HCT116 (cell line): ENCODE data around the gene FGF1. TPM values are rescaled to one million over a fixed set of nuclear protein-coding genes. Genes with fewer than 3 reads are reported as not detected.

Source experiments
- ATAC-seq: fragments of 200-7000 bp; cut with Tn5 transposase; 2 replicates; pipeline ENCODE4 v1.9.1; 2020; ENCODE audit warnings: mild to moderate bottlenecking, moderate library complexity
- BruUV-seq: library from RNA; stranded (reverse); fragments of 400-500 nt; replicated peaks from 2 replicates; lab custom pipeline; 2021; lab: Mats Ljungman, UMichigan
- CTCF ChIA-PET: fragments of 300-600 bp; sonication (Branson Sonifier 250); formaldehyde crosslinking; loops from one replicate; lab custom pipeline; 2021; ENCODE audit warnings: antibody characterized with exemption; lab: Charles Lee
- POLR2A ChIA-PET: fragments of 300-600, 350-600 bp; sonication (Branson Sonifier 250); formaldehyde crosslinking; loops from one replicate; lab custom pipeline; 2021; ENCODE audit warnings: antibody characterized with exemption; lab: Charles Lee
- RAD21 ChIA-PET, 2 experiments: fragments of 300-600 bp; sonication (Branson Sonifier 250); formaldehyde crosslinking; loops; one replicate each; lab custom pipeline; 2023; ENCODE audit warnings: low total read pairs in 2 of 2; ENCODE audit not compliant: uncharacterized antibody in 2 of 2, unreplicated experiment in 2 of 2, low non-redundant PET in 1 of 2; lab: Charles Lee
- DNase-seq: peaks from one replicate; pipeline ENCODE4 v3.0.0-alpha.2; 2010; ENCODE audit warnings: low read depth, low spot score
- H2AFZ ChIP-seq: fragments of 200-600 bp; shearing (Covaris generic), sonication (generic); 2 replicates; pipeline ENCODE4 v1.6.1; 2017; ENCODE audit warnings: low read depth, mixed run types, mixed read lengths, antibody characterized with exemption, low read length; ENCODE audit not compliant: poor library complexity, severe bottlenecking
- H3K27ac ChIP-seq: 2 replicates; pipeline ENCODE4 v1.5.1; 2012; ENCODE audit warnings: low read depth, low read length
- H3K27me3 ChIP-seq: fragments of 200-600 bp; sonication (generic); 2 replicates; pipeline ENCODE4 v1.6.1; 2016; ENCODE audit warnings: mixed run types, low read length, mixed read lengths; ENCODE audit not compliant: insufficient read depth
- H3K36me3 ChIP-seq, 2 experiments: fragments of 200-500 bp in 1 of 2; fragments of 200-600 bp in 1 of 2; sonication (Bioruptor generic) in 1 of 2; sonication (generic) in 1 of 2; 2 replicates each; pipeline versions ENCODE4 v1.5.1 to v1.6.1; 2014 to 2016; ENCODE audit warnings: low read length in 2 of 2, inconsistent platforms in 1 of 2, mixed read lengths in 1 of 2, mixed run types in 1 of 2; ENCODE audit not compliant: insufficient read depth in 2 of 2, control insufficient read depth in 1 of 2
- H3K4me1 ChIP-seq, 2 experiments: fragments of 200-600 bp in 1 of 2; sonication (generic) in 1 of 2; 2 replicates each; pipeline versions ENCODE4 v1.5.1 to v1.6.1; 2012 to 2017; ENCODE audit warnings: low read length in 2 of 2, inconsistent platforms in 1 of 2, mild to moderate bottlenecking in 1 of 2, mixed read lengths in 1 of 2, mixed run types in 1 of 2, moderate library complexity in 1 of 2; ENCODE audit not compliant: insufficient read depth in 2 of 2, control insufficient read depth in 1 of 2
- H3K4me2 ChIP-seq: fragments of 200-600 bp; sonication (generic); 2 replicates; pipeline ENCODE4 v1.6.1; 2017; ENCODE audit warnings: mixed run types, low read length, mixed read lengths
- H3K4me3 ChIP-seq, 2 experiments: fragments of 200-600 bp in 1 of 2; sonication (generic) in 1 of 2; replicated peaks in 1 of 2; 2 replicates each; pipeline ENCODE4 v1.5.1; 2011 to 2016; ENCODE audit warnings: low read length in 2 of 2, control low read depth in 1 of 2, low read depth in 1 of 2, mild to moderate bottlenecking in 1 of 2, mixed read lengths in 1 of 2, mixed run types in 1 of 2
- H3K79me2 ChIP-seq: fragments of 200-600 bp; sonication (generic); 2 replicates; pipeline ENCODE4 v1.6.1; 2017; ENCODE audit warnings: mild to moderate bottlenecking, mixed run types, low read length, moderate library complexity, mixed read lengths; ENCODE audit not compliant: insufficient read depth
- H3K9ac ChIP-seq: fragments of 200-600 bp; sonication (generic); 2 replicates; pipeline ENCODE4 v1.6.1; 2016; ENCODE audit warnings: low read length, mixed read lengths
- H3K9me2 ChIP-seq: fragments of 200-600 bp; sonication (generic), shearing (Covaris generic); 2 replicates; pipeline ENCODE4 v1.6.1; 2017; ENCODE audit warnings: mixed run types, mild to moderate bottlenecking, moderate library complexity; ENCODE audit not compliant: insufficient read depth
- H3K9me3 ChIP-seq, 2 experiments: fragments of 200-500 bp in 1 of 2; fragments of 200-600 bp in 1 of 2; sonication (Bioruptor generic) in 1 of 2; sonication (generic) in 1 of 2; 2 replicates each; pipeline ENCODE4 v1.6.1; 2014 to 2017; ENCODE audit warnings: low read length in 2 of 2, mixed read lengths in 2 of 2, inconsistent platforms in 1 of 2, low read depth in 1 of 2, mild to moderate bottlenecking in 1 of 2, mixed run types in 1 of 2, moderate library complexity in 1 of 2; ENCODE audit not compliant: control insufficient read depth in 1 of 2, insufficient read depth in 1 of 2
- H4K20me1 ChIP-seq: fragments of 200-600 bp; sonication (generic), shearing (Covaris generic); 2 replicates; pipeline ENCODE4 v1.6.1; 2017; ENCODE audit warnings: mixed run types, mild to moderate bottlenecking, moderate library complexity; ENCODE audit not compliant: insufficient read depth
- CBX3 ChIP-seq: IDR thresholded peaks from 2 replicates; pipeline ENCODE4 v1.6.1; 2012; ENCODE audit warnings: low read depth
- POLR2A ChIP-seq: IDR thresholded peaks from 2 replicates; pipeline ENCODE4 v1.7.0; 2011; ENCODE audit warnings: borderline replicate concordance; ENCODE audit not compliant: insufficient read depth, insufficient read length; ENCODE audit errors: extremely low read depth
- POLR2AphosphoS5 ChIP-seq: IDR thresholded peaks from 2 replicates; pipeline ENCODE4 v1.6.1; 2011; ENCODE audit warnings: mild to moderate bottlenecking, low read depth, low read length, moderate library complexity
- SIN3A ChIP-seq: IDR thresholded peaks from 2 replicates; pipeline ENCODE4 v1.6.1; 2012; ENCODE audit warnings: low read depth
- SP1 ChIP-seq: IDR thresholded peaks from 2 replicates; pipeline ENCODE4 v1.6.1; 2012; ENCODE audit warnings: low read depth
- TCF7L2 ChIP-seq: IDR thresholded peaks from 2 replicates; pipeline ENCODE4 v1.7.0; 2011; ENCODE audit warnings: borderline replicate concordance, inconsistent platforms; ENCODE audit not compliant: insufficient read depth, insufficient read length; ENCODE audit errors: extremely low read depth
- ZFX ChIP-seq: fragments of 450-650 bp; IDR thresholded peaks from 2 replicates; pipeline ENCODE4 v1.6.1; 2017
- intact Hi-C: fragments of 100-400 bp; cut with micrococcal nuclease; formaldehyde crosslinking; loops from 2 replicates; pipeline ENCODE4 v1.10.0; 2022
- total RNA-seq: library from RNA; stranded (reverse); gene quantifications from one replicate; pipeline ENCODE4 v1.2.1, GENCODE V29; 2021; ENCODE audit not compliant: unreplicated experiment
- TF ChIP-seq, protein P1 (sequence below): IDR thresholded peaks from 2 replicates; pipeline ENCODE4 v1.6.1; 2012
- TF ChIP-seq, protein P2 (sequence below): IDR thresholded peaks from 2 replicates; pipeline ENCODE4 v1.6.1; 2012; ENCODE audit warnings: low read depth
- TF ChIP-seq, protein P3 (sequence below): IDR thresholded peaks from 2 replicates; pipeline ENCODE4 v1.6.1; 2012

The FGF1 gene
- total RNA-seq, 1 experiment from 2014 or later: not detected

DNA sequence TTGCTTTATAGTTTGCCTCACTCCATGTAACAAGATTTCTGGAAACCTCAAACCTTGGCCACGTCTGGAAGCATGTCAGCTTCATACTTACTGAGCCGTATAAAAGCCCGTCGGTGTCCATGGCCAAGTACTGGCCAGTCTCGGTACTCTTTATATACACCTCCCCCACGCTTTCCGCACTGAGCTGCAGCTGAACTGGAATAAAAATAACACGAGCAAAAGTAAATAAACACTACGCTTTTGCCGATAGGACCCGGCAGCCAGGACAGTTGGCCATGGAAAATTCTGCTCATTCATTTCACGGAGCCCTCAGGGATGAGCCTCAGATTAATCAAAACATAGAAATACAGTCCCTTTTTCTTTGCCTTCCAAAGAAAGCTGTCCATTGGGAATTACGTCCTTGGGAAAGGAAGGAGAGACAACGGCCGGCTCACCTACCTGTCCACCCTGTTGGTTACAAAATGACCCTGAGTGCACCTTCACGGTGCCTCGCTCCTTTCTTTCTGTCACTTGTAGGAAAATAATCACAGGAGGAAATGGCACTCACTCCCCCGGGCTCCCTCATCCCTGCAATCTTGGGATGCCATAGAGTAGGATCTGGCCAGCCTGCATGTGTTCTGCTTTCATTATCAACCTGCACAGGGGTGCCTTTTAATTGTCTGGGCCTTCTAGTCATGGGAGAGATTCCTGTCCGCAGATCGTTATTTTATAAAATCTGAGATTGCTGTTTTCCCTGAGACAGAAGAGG is 85.1 kb downstream of the FGF1 start:
- no TSS peak for BruUV-seq
- no peak for TF ChIP-seq ZFX
- H3K36me3 ChIP-seq: no peaks in the 10 kb centered on the region
- H3K9me2 ChIP-seq: no peaks in the 10 kb centered on the region
- H3K9ac ChIP-seq: no peak overlapping the region
- H3K4me2 ChIP-seq: 0 out of 2 replicates have a peak overlapping the region, but pooled peaks have one; percentile 4
- intact Hi-C loops: no loop called here
- ChIA-PET RAD21 (no interaction called here), POLR2A (no interaction called here), CTCF (interaction anchor here (1.0 to 1.3 kb wide), 2 partner anchors 11 to 26 kb away, joined by 3 to 4 read pairs; no protein-coding TSS in a partner anchor)
- no peak for ATAC-seq
- no peak for DNase-seq
- no peak overlapping the region for H2AFZ ChIP-seq
- no peaks in the 10 kb centered on the region for H4K20me1 ChIP-seq
- no peaks in the 10 kb centered on the region for H3K79me2 ChIP-seq
- H3K4me1 ChIP-seq: peaks cover 18 to 52% of the 10 kb centered on the region in 2 experiments
- H3K9me3 ChIP-seq: no peaks in the 10 kb centered on the region
- no peaks in the 10 kb centered on the region for H3K27me3 ChIP-seq
- H3K27ac ChIP-seq: no peak overlapping the region
- H3K4me3 ChIP-seq: no peak overlapping the region

GRCh38 chr5:142600092-142600491 is 85.8 kb downstream of the FGF1 start:
- BruUV-seq: no TSS peak
- no peaks in the 10 kb centered on the region for H3K36me3 ChIP-seq

More at GRCh38 chr5:142600092-142600491, 85.8 kb downstream of the FGF1 start:
- Histone ChIP-seq H4K20me1 (no peaks in the 10 kb centered on the region), H3K9me3 (no peaks in the 10 kb centered on the region), H3K9ac (no peak overlapping the region), H3K4me1 (peaks cover 18 to 52% of the 10 kb centered on the region in 2 experiments), H3K4me2 (no peak overlapping the region), H3K27ac (no peak overlapping the region), H3K9me2 (no peaks in the 10 kb centered on the region), H3K27me3 (no peaks in the 10 kb centered on the region), H3K79me2 (no peaks in the 10 kb centered on the region), H3K4me3 (no peak overlapping the region), H2AFZ (no peak overlapping the region)
- POLR2A ChIA-PET: no interaction called here
- RAD21 ChIA-PET: no interaction called here
- intact Hi-C loops: no loop called here
- CTCF ChIA-PET: interaction anchor here (1.2 kb wide), 1 partner anchor 55 kb away, joined by 3 read pairs; no protein-coding TSS in a partner anchor
- DNase-seq (no peak), ATAC-seq (no peak)
- TF ChIP-seq SIN3A: no peak
- TF ChIP-seq, protein P1, sequence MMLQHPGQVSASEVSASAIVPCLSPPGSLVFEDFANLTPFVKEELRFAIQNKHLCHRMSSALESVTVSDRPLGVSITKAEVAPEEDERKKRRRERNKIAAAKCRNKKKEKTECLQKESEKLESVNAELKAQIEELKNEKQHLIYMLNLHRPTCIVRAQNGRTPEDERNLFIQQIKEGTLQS: no peak
- TF ChIP-seq, protein P2, sequence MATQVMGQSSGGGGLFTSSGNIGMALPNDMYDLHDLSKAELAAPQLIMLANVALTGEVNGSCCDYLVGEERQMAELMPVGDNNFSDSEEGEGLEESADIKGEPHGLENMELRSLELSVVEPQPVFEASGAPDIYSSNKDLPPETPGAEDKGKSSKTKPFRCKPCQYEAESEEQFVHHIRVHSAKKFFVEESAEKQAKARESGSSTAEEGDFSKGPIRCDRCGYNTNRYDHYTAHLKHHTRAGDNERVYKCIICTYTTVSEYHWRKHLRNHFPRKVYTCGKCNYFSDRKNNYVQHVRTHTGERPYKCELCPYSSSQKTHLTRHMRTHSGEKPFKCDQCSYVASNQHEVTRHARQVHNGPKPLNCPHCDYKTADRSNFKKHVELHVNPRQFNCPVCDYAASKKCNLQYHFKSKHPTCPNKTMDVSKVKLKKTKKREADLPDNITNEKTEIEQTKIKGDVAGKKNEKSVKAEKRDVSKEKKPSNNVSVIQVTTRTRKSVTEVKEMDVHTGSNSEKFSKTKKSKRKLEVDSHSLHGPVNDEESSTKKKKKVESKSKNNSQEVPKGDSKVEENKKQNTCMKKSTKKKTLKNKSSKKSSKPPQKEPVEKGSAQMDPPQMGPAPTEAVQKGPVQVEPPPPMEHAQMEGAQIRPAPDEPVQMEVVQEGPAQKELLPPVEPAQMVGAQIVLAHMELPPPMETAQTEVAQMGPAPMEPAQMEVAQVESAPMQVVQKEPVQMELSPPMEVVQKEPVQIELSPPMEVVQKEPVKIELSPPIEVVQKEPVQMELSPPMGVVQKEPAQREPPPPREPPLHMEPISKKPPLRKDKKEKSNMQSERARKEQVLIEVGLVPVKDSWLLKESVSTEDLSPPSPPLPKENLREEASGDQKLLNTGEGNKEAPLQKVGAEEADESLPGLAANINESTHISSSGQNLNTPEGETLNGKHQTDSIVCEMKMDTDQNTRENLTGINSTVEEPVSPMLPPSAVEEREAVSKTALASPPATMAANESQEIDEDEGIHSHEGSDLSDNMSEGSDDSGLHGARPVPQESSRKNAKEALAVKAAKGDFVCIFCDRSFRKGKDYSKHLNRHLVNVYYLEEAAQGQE: no peak
- no peak for TF ChIP-seq POLR2A
- TF ChIP-seq ZFX: no peak
- TF ChIP-seq SP1: no peak
- TF ChIP-seq, protein P3, sequence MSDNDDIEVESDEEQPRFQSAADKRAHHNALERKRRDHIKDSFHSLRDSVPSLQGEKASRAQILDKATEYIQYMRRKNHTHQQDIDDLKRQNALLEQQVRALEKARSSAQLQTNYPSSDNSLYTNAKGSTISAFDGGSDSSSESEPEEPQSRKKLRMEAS: no peak
- TF ChIP-seq TCF7L2: no peak
- TF ChIP-seq CBX3: no peak
- no peak for TF ChIP-seq POLR2AphosphoS5
